HCT116 (cell line): ENCODE data around the gene BMP5. TPM values are rescaled to one million over a fixed set of nuclear protein-coding genes. Genes with fewer than 3 reads are reported as not detected.

ENCODE experiments used
- ATAC-seq: fragments of 200-7000 bp; cut with Tn5 transposase; 2 replicates; pipeline ENCODE4 v1.9.1; 2020; ENCODE audit warnings: mild to moderate bottlenecking, moderate library complexity
- BruUV-seq: library from RNA; stranded (reverse); fragments of 400-500 nt; replicated peaks from 2 replicates; lab custom pipeline; 2021; lab: Mats Ljungman, UMichigan
- CTCF ChIA-PET: fragments of 300-600 bp; sonication (Branson Sonifier 250); formaldehyde crosslinking; loops from one replicate; lab custom pipeline; 2021; ENCODE audit warnings: antibody characterized with exemption; lab: Charles Lee
- POLR2A ChIA-PET: fragments of 300-600, 350-600 bp; sonication (Branson Sonifier 250); formaldehyde crosslinking; loops from one replicate; lab custom pipeline; 2021; ENCODE audit warnings: antibody characterized with exemption; lab: Charles Lee
- RAD21 ChIA-PET, 2 experiments: fragments of 300-600 bp; sonication (Branson Sonifier 250); formaldehyde crosslinking; loops; one replicate each; lab custom pipeline; 2023; ENCODE audit warnings: low total read pairs in 2 of 2; ENCODE audit not compliant: uncharacterized antibody in 2 of 2, unreplicated experiment in 2 of 2, low non-redundant PET in 1 of 2; lab: Charles Lee
- DNase-seq: peaks from one replicate; pipeline ENCODE4 v3.0.0-alpha.2; 2010; ENCODE audit warnings: low read depth, low spot score
- H2AFZ ChIP-seq: fragments of 200-600 bp; shearing (Covaris generic), sonication (generic); 2 replicates; pipeline ENCODE4 v1.6.1; 2017; ENCODE audit warnings: low read depth, mixed run types, mixed read lengths, antibody characterized with exemption, low read length; ENCODE audit not compliant: poor library complexity, severe bottlenecking
- H3K27ac ChIP-seq: 2 replicates; pipeline ENCODE4 v1.5.1; 2012; ENCODE audit warnings: low read depth, low read length
- H3K27me3 ChIP-seq: fragments of 200-600 bp; sonication (generic); 2 replicates; pipeline ENCODE4 v1.6.1; 2016; ENCODE audit warnings: mixed run types, low read length, mixed read lengths; ENCODE audit not compliant: insufficient read depth
- H3K36me3 ChIP-seq, 2 experiments: fragments of 200-500 bp in 1 of 2; fragments of 200-600 bp in 1 of 2; sonication (Bioruptor generic) in 1 of 2; sonication (generic) in 1 of 2; 2 replicates each; pipeline versions ENCODE4 v1.5.1 to v1.6.1; 2014 to 2016; ENCODE audit warnings: low read length in 2 of 2, inconsistent platforms in 1 of 2, mixed read lengths in 1 of 2, mixed run types in 1 of 2; ENCODE audit not compliant: insufficient read depth in 2 of 2, control insufficient read depth in 1 of 2
- H3K4me1 ChIP-seq, 2 experiments: fragments of 200-600 bp in 1 of 2; sonication (generic) in 1 of 2; 2 replicates each; pipeline versions ENCODE4 v1.5.1 to v1.6.1; 2012 to 2017; ENCODE audit warnings: low read length in 2 of 2, inconsistent platforms in 1 of 2, mild to moderate bottlenecking in 1 of 2, mixed read lengths in 1 of 2, mixed run types in 1 of 2, moderate library complexity in 1 of 2; ENCODE audit not compliant: insufficient read depth in 2 of 2, control insufficient read depth in 1 of 2
- H3K4me2 ChIP-seq: fragments of 200-600 bp; sonication (generic); 2 replicates; pipeline ENCODE4 v1.6.1; 2017; ENCODE audit warnings: mixed run types, low read length, mixed read lengths
- H3K4me3 ChIP-seq, 2 experiments: fragments of 200-600 bp in 1 of 2; sonication (generic) in 1 of 2; replicated peaks in 1 of 2; 2 replicates each; pipeline ENCODE4 v1.5.1; 2011 to 2016; ENCODE audit warnings: low read length in 2 of 2, control low read depth in 1 of 2, low read depth in 1 of 2, mild to moderate bottlenecking in 1 of 2, mixed read lengths in 1 of 2, mixed run types in 1 of 2
- H3K79me2 ChIP-seq: fragments of 200-600 bp; sonication (generic); 2 replicates; pipeline ENCODE4 v1.6.1; 2017; ENCODE audit warnings: mild to moderate bottlenecking, mixed run types, low read length, moderate library complexity, mixed read lengths; ENCODE audit not compliant: insufficient read depth
- H3K9ac ChIP-seq: fragments of 200-600 bp; sonication (generic); 2 replicates; pipeline ENCODE4 v1.6.1; 2016; ENCODE audit warnings: low read length, mixed read lengths
- H3K9me2 ChIP-seq: fragments of 200-600 bp; sonication (generic), shearing (Covaris generic); 2 replicates; pipeline ENCODE4 v1.6.1; 2017; ENCODE audit warnings: mixed run types, mild to moderate bottlenecking, moderate library complexity; ENCODE audit not compliant: insufficient read depth
- H3K9me3 ChIP-seq, 2 experiments: fragments of 200-500 bp in 1 of 2; fragments of 200-600 bp in 1 of 2; sonication (Bioruptor generic) in 1 of 2; sonication (generic) in 1 of 2; 2 replicates each; pipeline ENCODE4 v1.6.1; 2014 to 2017; ENCODE audit warnings: low read length in 2 of 2, mixed read lengths in 2 of 2, inconsistent platforms in 1 of 2, low read depth in 1 of 2, mild to moderate bottlenecking in 1 of 2, mixed run types in 1 of 2, moderate library complexity in 1 of 2; ENCODE audit not compliant: control insufficient read depth in 1 of 2, insufficient read depth in 1 of 2
- H4K20me1 ChIP-seq: fragments of 200-600 bp; sonication (generic), shearing (Covaris generic); 2 replicates; pipeline ENCODE4 v1.6.1; 2017; ENCODE audit warnings: mixed run types, mild to moderate bottlenecking, moderate library complexity; ENCODE audit not compliant: insufficient read depth
- CBX3 ChIP-seq: IDR thresholded peaks from 2 replicates; pipeline ENCODE4 v1.6.1; 2012; ENCODE audit warnings: low read depth
- CTCF ChIP-seq, 3 experiments: fragments of 200-600 bp in 1 of 3; sonication (generic) in 1 of 3; IDR thresholded peaks in 2 of 3; conservative IDR thresholded peaks in 1 of 3; 2 replicates each; pipeline ENCODE4 v1.5.1; 2012 to 2017; ENCODE audit warnings: low read depth in 2 of 3, low read length in 2 of 3, antibody characterized with exemption in 1 of 3, borderline replicate concordance in 1 of 3, control low read depth in 1 of 3, mild to moderate bottlenecking in 1 of 3, mixed read lengths in 1 of 3, mixed run types in 1 of 3, moderate library complexity in 1 of 3; ENCODE audit not compliant: insufficient read depth in 1 of 3
- ELF1 ChIP-seq: IDR thresholded peaks from 2 replicates; pipeline ENCODE4 v1.6.1; 2012; ENCODE audit warnings: low read depth, borderline replicate concordance
- EZH2 ChIP-seq: fragments of 200-600 bp; sonication (generic); IDR thresholded peaks from 2 replicates; pipeline ENCODE4 v1.6.1; 2017; ENCODE audit warnings: antibody characterized with exemption, mixed run types
- EZH2phosphoT487 ChIP-seq: fragments of 200-600 bp; IDR thresholded peaks from 2 replicates; pipeline ENCODE4 v1.6.1; 2018; ENCODE audit warnings: antibody characterized with exemption, borderline replicate concordance
- MAX ChIP-seq: IDR thresholded peaks from 2 replicates; pipeline ENCODE4 v1.6.1; 2012
- POLR2A ChIP-seq: IDR thresholded peaks from 2 replicates; pipeline ENCODE4 v1.7.0; 2011; ENCODE audit warnings: borderline replicate concordance; ENCODE audit not compliant: insufficient read depth, insufficient read length; ENCODE audit errors: extremely low read depth
- POLR2AphosphoS5 ChIP-seq: IDR thresholded peaks from 2 replicates; pipeline ENCODE4 v1.6.1; 2011; ENCODE audit warnings: mild to moderate bottlenecking, low read depth, low read length, moderate library complexity
- RAD21 ChIP-seq: IDR thresholded peaks from 2 replicates; pipeline ENCODE4 v1.6.1; 2012; ENCODE audit warnings: low read depth, mild to moderate bottlenecking
- REST ChIP-seq: IDR thresholded peaks from 2 replicates; pipeline ENCODE4 v1.6.1; 2012; ENCODE audit warnings: low read depth
- SP1 ChIP-seq: IDR thresholded peaks from 2 replicates; pipeline ENCODE4 v1.6.1; 2012; ENCODE audit warnings: low read depth
- SRF ChIP-seq: IDR thresholded peaks from 2 replicates; pipeline ENCODE4 v1.6.1; 2012; ENCODE audit warnings: low read depth
- TCF7L2 ChIP-seq: IDR thresholded peaks from 2 replicates; pipeline ENCODE4 v1.7.0; 2011; ENCODE audit warnings: borderline replicate concordance, inconsistent platforms; ENCODE audit not compliant: insufficient read depth, insufficient read length; ENCODE audit errors: extremely low read depth
- ZFX ChIP-seq: fragments of 450-650 bp; IDR thresholded peaks from 2 replicates; pipeline ENCODE4 v1.6.1; 2017
- ZNF274 ChIP-seq: fragments of 200-500 bp; sonication (Bioruptor generic); IDR thresholded peaks from 2 replicates; pipeline ENCODE4 v1.6.1; 2014; ENCODE audit warnings: mild to moderate bottlenecking, low read depth, low read length, inconsistent platforms
- intact Hi-C: fragments of 100-400 bp; cut with micrococcal nuclease; formaldehyde crosslinking; loops from 2 replicates; pipeline ENCODE4 v1.10.0; 2022
- total RNA-seq: library from RNA; stranded (reverse); gene quantifications from one replicate; pipeline ENCODE4 v1.2.1, GENCODE V29; 2021; ENCODE audit not compliant: unreplicated experiment

Gene BMP5
- total RNA-seq, 1 experiment from 2014 or later: not detected

- POLR2A ChIA-PET: interaction anchor here (0.8 kb wide), 1 partner anchor 9 kb away, joined by 3 read pairs; no protein-coding TSS in a partner anchor
- CTCF ChIA-PET: no interaction called here
- no peak for DNase-seq
- H3K36me3 ChIP-seq: no peaks in the 10 kb centered on the region
- no peak for ATAC-seq
- no peak overlapping the region for H3K27ac ChIP-seq
- no peaks in the 10 kb centered on the region for H3K9me3 ChIP-seq
- no peaks in the 10 kb centered on the region for H3K79me2 ChIP-seq
- BruUV-seq: no TSS peak
- no peaks in the 10 kb centered on the region for H3K9me2 ChIP-seq
- no peaks in the 10 kb centered on the region for H4K20me1 ChIP-seq
- intact Hi-C loops: no loop called here
- no peak overlapping the region for H2AFZ ChIP-seq
- no peak overlapping the region for H3K4me2 ChIP-seq
- H3K27me3 ChIP-seq: peaks cover 46% of the 10 kb centered on the region
- no peak overlapping the region for H3K4me3 ChIP-seq
- RAD21 ChIA-PET: no interaction called here
- no peak overlapping the region for H3K9ac ChIP-seq
- no peaks in the 10 kb centered on the region for H3K4me1 ChIP-seq
- TF ChIP-seq EZH2 (no peak), ZFX (no peak), ELF1 (no peak), TCF7L2 (no peak), SP1 (no peak), POLR2A (no peak), ZNF274 (no peak), CTCF (IDR thresholded peaks at IDR 0.05 in 2 of 3, conservative IDR thresholded peaks at IDR 0.05 in 1 of 3; ENCODE audit: borderline replicate concordance in 1 of 3, insufficient read depth in 1 of 3, low read depth in 2 of 3, low read length in 2 of 3) (no peak), EZH2phosphoT487 (no peak), POLR2AphosphoS5 (no peak), SRF (no peak), RAD21 (no peak), REST (no peak), CBX3 (no peak), MAX (no peak)
These were observed 40.2 kb downstream of the BMP5 start for GRCh38 chr6:55835220-55835619.
